ENCODE data around the gene TLE6. TPM values are rescaled to one million over a fixed set of nuclear protein-coding genes. Genes with fewer than 3 reads are reported as not detected.

The TLE6 gene
- total and polyA plus RNA-seq, 2 of the 4 experiments (the other 2 are of a cell fraction), result under 0.01 to 0.17 TPM

GRCh38 chr19:3014135-3014534 is 36.8 kb downstream of the TLE6 start:
- ATAC-seq (ENCODE audit: low read depth) (no peak), DNase-seq (no peak)
- Histone ChIP-seq H3K18ac (ENCODE audit: low read depth, low read length) (no peak overlapping the region), H4K5ac (ENCODE audit: low read depth, low read length) (no peak overlapping the region), H2AK9ac (replicated peaks; ENCODE audit: low read depth, low read length, poor library complexity) (no peak overlapping the region), H4K8ac (ENCODE audit: low read depth in 2 of 2, low read length in 2 of 2) (no peak overlapping the region), H2AK5ac (ENCODE audit: low read depth, low read length) (no peak overlapping the region), H4K91ac (ENCODE audit: insufficient read depth, low read depth, low read length) (no peak overlapping the region), H2BK5ac (ENCODE audit: low read depth, low read length, poor library complexity, severe bottlenecking) (no peak overlapping the region), H2BK15ac (ENCODE audit: low read depth, low read length) (no peak overlapping the region), H3K14ac (replicated peaks; ENCODE audit: low read depth, low read length) (no peak overlapping the region), H3K4me1 (ENCODE audit: control insufficient read depth, insufficient read depth, low read length) (no peaks in the 10 kb centered on the region), H3K4me3 (ENCODE audit: insufficient read depth, low read depth, low read length) (no peak overlapping the region), H3K27me3 (ENCODE audit: control insufficient read depth, insufficient read depth, low read length) (peaks cover 16% of the 10 kb centered on the region), H4K20me1 (ENCODE audit: insufficient read depth, low read length) (no peaks in the 10 kb centered on the region), H3K9ac (ENCODE audit: low read depth, low read length) (no peak overlapping the region), H2BK120ac (ENCODE audit: low read depth, low read length) (no peak overlapping the region), H3K4me2 (ENCODE audit: low read depth, low read length) (no peak overlapping the region), H3K4ac (ENCODE audit: low read depth, low read length) (no peak overlapping the region), H2AFZ (replicated peaks; ENCODE audit: low read length, poor library complexity) (no peak overlapping the region), H3K79me1 (ENCODE audit: low read depth in 1 of 2, low read length in 2 of 2) (no peaks in the 10 kb centered on the region), H3K27ac (ENCODE audit: insufficient read depth, low read length) (no peak overlapping the region), H3K56ac (ENCODE audit: extremely low read depth, insufficient read depth, low read length) (no peak overlapping the region), H2BK20ac (ENCODE audit: low read depth, low read length) (no peak overlapping the region), H3K36me3 (ENCODE audit: control insufficient read depth, insufficient read depth, low read length) (no peaks in the 10 kb centered on the region), H3K23ac (ENCODE audit: low read depth, low read length) (no peak overlapping the region), H3K9me3 (ENCODE audit: control insufficient read depth, insufficient read depth, low read length) (no peaks in the 10 kb centered on the region), H3K9me1 (ENCODE audit: insufficient read depth, low read length) (no peaks in the 10 kb centered on the region)
- POLR2A ChIA-PET (ENCODE audit: unreplicated experiment), result no interaction called here
- BruUV-seq (replicated peaks), result no TSS peak
- intact Hi-C loops (cut with micrococcal nuclease) (no loop called here), dilution Hi-C loops (cut with HindIII; ENCODE audit: low sequenced_read_pairs, unreplicated experiment) (no loop called here), in situ Hi-C loops (cut with MboI; ENCODE audit: low sequenced_read_pairs) (no loop called here)
- no peak for TF ChIP-seq CHD1 (IDR thresholded peaks at IDR 0.05; ENCODE audit: low read depth, low read length)
- no peak for TF ChIP-seq MAZ (IDR thresholded peaks at IDR 0.05; ENCODE audit: borderline replicate concordance, low read depth, low read length)
- no peak for TF ChIP-seq ELK1 (IDR thresholded peaks at IDR 0.05; ENCODE audit: borderline replicate concordance, low read depth, low read length)
- TF ChIP-seq POLR2A (IDR thresholded peaks at IDR 0.05; ENCODE audit: low read depth, low read length), result no peak
- no peak for TF ChIP-seq RFX5 (IDR thresholded peaks at IDR 0.05; ENCODE audit: low read depth, low read length)
- TF ChIP-seq NFE2L2 (IDR thresholded peaks at IDR 0.05; ENCODE audit: low read depth, low read length), result no peak
- TF ChIP-seq USF2 (IDR thresholded peaks at IDR 0.05; ENCODE audit: low read depth, low read length), result no peak
- TF ChIP-seq CTCF (conservative IDR thresholded peaks at IDR 0.05; ENCODE audit: low read depth, low read length), result no peak
- TF ChIP-seq SMC3 (IDR thresholded peaks at IDR 0.05; ENCODE audit: low read depth, low read length), result no peak
- TF ChIP-seq FOS (IDR thresholded peaks at IDR 0.05; ENCODE audit: low read depth, low read length), result no peak
- no peak for TF ChIP-seq CEBPB (IDR thresholded peaks at IDR 0.05; ENCODE audit: low read depth, low read length)
- TF ChIP-seq BHLHE40 (IDR thresholded peaks at IDR 0.05; ENCODE audit: low read depth, low read length), result no peak
- no peak for TF ChIP-seq RAD21 (IDR thresholded peaks at IDR 0.05; ENCODE audit: low read length)
- TF ChIP-seq RCOR1 (IDR thresholded peaks at IDR 0.05; ENCODE audit: insufficient replicate concordance, low read length), result no peak
- no CpG with 5 or more reads among the region's 8 CpGs for WGBS, 2 experiments (ENCODE audit: extremely low coverage in 2 of 2, insufficient read length in 1 of 2)
- CTCF ChIA-PET, result no interaction called here
